Muscle of leg (tissue), 11 donors: ENCODE measurements around the gene C8A. TPM values are rescaled to one million over a fixed set of nuclear protein-coding genes. Genes with fewer than 3 reads are reported as not detected.
A peak's percentile ranks its signal among the peaks of the same experiment; 100 is the strongest.

Experiments
- DNase-seq: peaks from one replicate; pipeline ENCODE4 v3.0.0; 2013
- H3K27ac ChIP-seq: one replicate; pipeline ENCODE4 v1.5.1; 2013; ENCODE audit warnings: mild to moderate bottlenecking, low read length, control low read depth
- H3K27me3 ChIP-seq: one replicate; pipeline ENCODE4 v1.6.1; 2013; ENCODE audit warnings: low read length; ENCODE audit not compliant: control insufficient read depth, insufficient read depth
- H3K36me3 ChIP-seq: one replicate; pipeline ENCODE4 v1.6.1; 2013; ENCODE audit warnings: low read length; ENCODE audit not compliant: control insufficient read depth, insufficient read depth
- H3K4me1 ChIP-seq: one replicate; pipeline ENCODE4 v1.6.1; 2013; ENCODE audit warnings: low read length; ENCODE audit not compliant: control insufficient read depth, insufficient read depth
- H3K4me3 ChIP-seq: one replicate; pipeline ENCODE4 v1.5.1; 2013; ENCODE audit warnings: low read length, control low read depth
- H3K9me3 ChIP-seq: replicated peaks from 2 replicates; pipeline ENCODE4 v1.6.1; 2013; ENCODE audit warnings: low read depth, low read length; ENCODE audit not compliant: control insufficient read depth
- WGBS: methylation state at CpG from one replicate; pipeline ENCODE4 v1.1.5; 2013; ENCODE audit warnings: missing lambda C conversion rate; ENCODE audit not compliant: insufficient coverage; 5-methylcytosine and 5-hydroxymethylcytosine counted together
- polyA plus RNA-seq, 8 donors: library from polyadenylated mRNA; unstranded; fragments of 120-200 nt; gene quantifications; one replicate each; pipeline versions ENCODE4 v1.2.1 to v1.2.3, GENCODE V29; 2013; ENCODE audit warnings: inconsistent platforms in 1 of 8, low replicate concordance in 1 of 8; ENCODE audit not compliant: insufficient read length in 8 of 8, insufficient read depth in 1 of 8
- total RNA-seq: library from RNA; stranded (reverse); fragments of 120-200 nt; gene quantifications from one replicate; pipeline ENCODE4 v1.2.4, GENCODE V29; 2013

C8A gene
- total and polyA plus RNA-seq, 9 donors: 0.33 TPM; not detected in 8

- H3K4me3 ChIP-seq: no peak overlapping the region
- no peaks in the 10 kb centered on the region for H3K27me3 ChIP-seq
- H3K4me1 ChIP-seq: no peaks in the 10 kb centered on the region
- H3K27ac ChIP-seq: no peak overlapping the region
- no peaks in the 10 kb centered on the region for H3K9me3 ChIP-seq
- 17% methylated on average over 1 of the region's 2 CpGs for WGBS
- DNase-seq: no peak
- H3K36me3 ChIP-seq: no peaks in the 10 kb centered on the region
Observed at GRCh38 chr1:56904663-56905397, 50.2 kb downstream of the C8A start.

DNA sequence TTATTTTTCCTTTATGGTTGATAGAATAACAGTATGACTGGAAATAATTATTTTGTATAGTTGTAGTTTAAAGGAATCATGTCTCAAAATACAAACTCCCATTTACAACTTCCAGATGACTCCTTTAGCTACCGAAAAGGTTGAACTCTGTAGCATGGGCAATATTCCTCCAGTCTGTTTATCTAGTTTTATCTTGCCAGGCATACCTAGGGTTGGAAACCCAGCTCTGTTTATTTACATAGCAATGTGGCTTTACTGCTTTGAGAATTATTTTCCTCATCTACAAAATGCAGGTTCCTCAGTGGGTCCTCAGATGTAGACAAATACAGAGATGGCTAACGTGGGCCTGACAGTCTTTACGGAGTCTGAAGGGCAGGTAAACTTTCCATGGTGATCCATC is 51.1 kb downstream of the C8A start:
- Histone ChIP-seq H3K4me3 (no peak overlapping the region), H3K27me3 (no peaks in the 10 kb centered on the region), H3K4me1 (no peaks in the 10 kb centered on the region), H3K27ac (no peak overlapping the region), H3K36me3 (no peaks in the 10 kb centered on the region), H3K9me3 (no peaks in the 10 kb centered on the region)
- 100% methylated on average over 2 of the region's 3 CpGs for WGBS
- DNase-seq: no peak

DNA sequence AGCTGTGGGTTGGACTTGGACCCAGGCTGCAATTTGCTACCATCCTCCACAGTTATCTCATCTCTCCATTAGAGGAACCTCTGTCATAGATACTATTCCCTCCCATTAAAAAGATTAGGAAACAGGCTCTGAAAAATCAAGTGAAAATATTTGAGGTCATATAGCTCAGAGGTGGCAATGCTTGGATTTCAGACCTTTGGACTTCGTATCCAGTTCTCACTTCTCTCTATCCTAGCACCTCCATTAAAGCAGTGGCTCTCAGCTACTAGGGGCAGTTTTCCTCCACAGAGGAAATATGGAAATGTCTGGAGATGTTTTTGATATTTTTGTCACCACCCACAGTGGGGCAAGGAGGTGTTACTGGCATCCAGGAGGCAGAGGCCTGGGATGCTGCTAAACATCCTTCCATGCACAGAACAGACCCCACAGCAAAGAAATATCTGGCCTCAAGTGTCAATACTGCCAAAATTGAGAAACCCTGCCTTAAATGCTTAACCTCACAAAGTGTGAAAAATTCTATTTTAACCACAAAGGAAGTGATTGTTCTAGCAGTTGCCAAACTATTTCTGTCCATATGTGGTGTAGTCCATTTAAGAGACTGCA is 54.1 kb downstream of the C8A start:
- no peaks in the 10 kb centered on the region for H3K4me1 ChIP-seq
- WGBS: no CpG with 5 or more reads among the region's 1 CpG
- no peaks in the 10 kb centered on the region for H3K36me3 ChIP-seq
- DNase-seq: no peak
- peaks cover under 1% of the 10 kb centered on the region for H3K27me3 ChIP-seq
- no peak overlapping the region for H3K4me3 ChIP-seq
- no peaks in the 10 kb centered on the region for H3K9me3 ChIP-seq
- H3K27ac ChIP-seq: no peak overlapping the region

GRCh38 chr1:56910441-56910985 is 55.9 kb downstream of the C8A start:
- no peak for DNase-seq
- Histone ChIP-seq H3K4me3 (no peak overlapping the region), H3K36me3 (no peaks in the 10 kb centered on the region), H3K4me1 (no peaks in the 10 kb centered on the region), H3K27me3 (peaks cover 2% of the 10 kb centered on the region), H3K9me3 (no peaks in the 10 kb centered on the region), H3K27ac (no peak overlapping the region)
- 82% methylated on average over 4 of the region's 4 CpGs for WGBS

DNA sequence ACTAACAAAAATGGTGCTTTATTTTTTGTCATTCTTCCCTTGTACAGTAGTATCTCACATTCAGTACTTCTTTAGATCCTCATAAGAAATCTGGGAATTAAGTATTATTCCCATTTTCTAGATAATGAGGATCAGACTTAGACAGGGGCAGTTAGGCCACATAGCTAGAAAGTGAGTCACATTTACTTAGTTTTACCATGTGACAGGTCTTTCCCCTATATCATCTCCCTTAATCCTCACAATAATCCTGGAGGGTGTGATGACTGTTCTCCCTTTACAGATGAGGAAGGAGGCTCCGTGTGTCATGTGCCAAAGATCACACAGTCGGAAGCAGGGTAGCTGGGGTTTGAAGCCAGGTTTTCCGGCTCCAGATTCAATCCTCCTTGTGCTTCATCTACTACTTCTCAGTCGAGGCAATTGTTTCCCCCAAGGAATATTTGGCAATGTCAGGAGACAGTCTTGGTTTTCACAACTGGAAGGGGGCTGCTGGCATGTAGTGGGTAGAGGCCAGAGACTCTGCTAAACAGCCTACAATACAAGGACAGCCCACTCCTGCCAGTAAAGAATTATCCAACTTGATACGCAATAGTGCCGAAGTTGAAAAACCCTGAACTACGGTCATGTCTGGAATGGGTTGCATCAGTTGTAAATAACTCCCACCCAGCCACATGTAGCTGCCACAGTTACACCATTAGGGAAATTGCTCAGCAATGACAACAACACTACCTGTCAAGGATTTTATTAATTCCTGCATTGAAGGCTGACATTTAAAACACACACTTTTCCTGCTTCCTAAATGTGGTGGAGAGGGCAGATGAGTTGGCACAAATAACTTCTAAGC is 56.7 kb downstream of the C8A start:
- no peaks in the 10 kb centered on the region for H3K9me3 ChIP-seq
- no peaks in the 10 kb centered on the region for H3K4me1 ChIP-seq
- H3K4me3 ChIP-seq: no peak overlapping the region
- no peaks in the 10 kb centered on the region for H3K36me3 ChIP-seq
- WGBS: 57% methylated on average over 1 of the region's 7 CpGs
- H3K27me3 ChIP-seq: peaks cover 2% of the 10 kb centered on the region
- no peak overlapping the region for H3K27ac ChIP-seq
- DNase-seq: no peak

DNA sequence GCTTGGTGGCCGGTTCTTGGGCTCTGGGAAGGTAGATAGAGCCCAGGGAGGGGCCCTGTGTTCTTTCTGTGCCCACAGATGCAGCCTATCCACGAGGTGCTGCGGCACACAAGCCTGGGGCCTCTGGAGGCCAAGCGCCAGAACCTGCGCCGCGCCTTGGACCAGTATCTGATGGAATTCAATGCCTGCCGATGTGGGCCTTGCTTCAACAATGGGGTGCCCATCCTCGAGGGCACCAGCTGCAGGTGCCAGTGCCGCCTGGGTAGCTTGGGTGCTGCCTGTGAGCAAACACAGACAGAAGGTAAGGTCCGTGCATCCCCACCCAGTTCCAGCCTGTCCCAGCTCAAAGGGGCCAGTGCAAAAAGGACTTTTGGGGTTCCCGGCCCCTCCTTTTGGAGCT is 57.7 kb downstream of the C8A start:
- no peak for DNase-seq
- no peak overlapping the region for H3K4me3 ChIP-seq
- peaks cover 4% of the 10 kb centered on the region for H3K27me3 ChIP-seq
- WGBS: 86% methylated on average over 12 of the region's 12 CpGs
- H3K27ac ChIP-seq: no peak overlapping the region
- no peaks in the 10 kb centered on the region for H3K36me3 ChIP-seq
- peaks cover 4% of the 10 kb centered on the region for H3K4me1 ChIP-seq
- no peaks in the 10 kb centered on the region for H3K9me3 ChIP-seq

- H3K9me3 ChIP-seq: no peaks in the 10 kb centered on the region
- 49% methylated on average over 4 of the region's 4 CpGs for WGBS
Observed at GRCh38 chr1:56915960-56916359, 61.4 kb downstream of the C8A start.

DNA sequence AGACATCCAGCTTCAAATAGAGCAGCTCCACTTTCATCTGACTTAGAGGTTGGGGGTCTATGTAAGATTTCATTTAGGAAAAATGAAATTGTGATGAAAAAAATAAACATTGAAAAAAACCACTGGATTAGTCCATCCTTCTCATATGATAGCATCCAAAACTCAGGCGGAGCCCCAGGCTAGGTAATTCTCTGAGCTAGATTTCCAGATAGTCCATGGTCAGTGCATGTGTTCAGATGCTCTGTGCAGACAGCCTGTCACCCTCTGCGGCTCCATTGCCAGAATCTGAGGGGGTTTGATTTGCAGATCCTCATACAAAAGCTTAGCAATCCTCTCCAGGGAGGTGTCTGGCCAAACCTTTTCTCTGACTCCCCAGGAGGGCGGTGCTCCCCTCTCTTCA is 62.0 kb downstream of the C8A start:
- 75% methylated on average over 3 of the region's 3 CpGs for WGBS
- no peaks in the 10 kb centered on the region for H3K36me3 ChIP-seq

More at GRCh38 chr1:56915960-56916359, 61.4 kb downstream of the C8A start:
- Histone ChIP-seq H3K27ac (no peak overlapping the region), H3K36me3 (no peaks in the 10 kb centered on the region), H3K4me1 (peaks cover 8% of the 10 kb centered on the region), H3K4me3 (no peak overlapping the region), H3K27me3 (peaks cover 4% of the 10 kb centered on the region)
- no peak for DNase-seq

DNA sequence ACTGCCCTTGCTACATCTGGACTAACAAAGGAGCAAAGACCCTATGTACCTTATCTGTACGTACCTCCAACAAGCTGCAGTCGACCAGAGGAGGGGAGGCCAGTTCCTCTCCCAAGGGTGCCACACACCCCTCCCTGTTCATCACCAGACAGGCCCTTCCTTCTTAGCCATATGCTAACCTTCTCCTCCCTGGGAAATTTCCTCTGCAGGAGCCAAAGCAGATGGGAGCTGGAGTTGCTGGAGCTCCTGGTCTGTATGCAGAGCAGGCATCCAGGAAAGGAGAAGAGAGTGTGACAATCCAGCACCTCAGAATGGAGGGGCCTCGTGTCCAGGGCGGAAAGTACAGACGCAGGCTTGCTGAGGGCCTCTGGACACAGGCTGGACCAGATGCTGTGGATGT is 62.8 kb downstream of the C8A start:
- Histone ChIP-seq H3K36me3 (no peaks in the 10 kb centered on the region), H3K9me3 (no peaks in the 10 kb centered on the region), H3K4me1 (peaks cover 12% of the 10 kb centered on the region), H3K27me3 (peaks cover 4% of the 10 kb centered on the region), H3K4me3 (no peak overlapping the region), H3K27ac (no peak overlapping the region)
- DNase-seq: peak; percentile 40
- 48% methylated on average over 5 of the region's 5 CpGs for WGBS

More for the DNA sequence above, 62.0 kb downstream of the C8A start:
- peaks cover 4% of the 10 kb centered on the region for H3K27me3 ChIP-seq
- H3K4me3 ChIP-seq: no peak overlapping the region
- DNase-seq: no peak
- peaks cover 12% of the 10 kb centered on the region for H3K4me1 ChIP-seq
- H3K27ac ChIP-seq: no peak overlapping the region
- no peaks in the 10 kb centered on the region for H3K9me3 ChIP-seq

DNA sequence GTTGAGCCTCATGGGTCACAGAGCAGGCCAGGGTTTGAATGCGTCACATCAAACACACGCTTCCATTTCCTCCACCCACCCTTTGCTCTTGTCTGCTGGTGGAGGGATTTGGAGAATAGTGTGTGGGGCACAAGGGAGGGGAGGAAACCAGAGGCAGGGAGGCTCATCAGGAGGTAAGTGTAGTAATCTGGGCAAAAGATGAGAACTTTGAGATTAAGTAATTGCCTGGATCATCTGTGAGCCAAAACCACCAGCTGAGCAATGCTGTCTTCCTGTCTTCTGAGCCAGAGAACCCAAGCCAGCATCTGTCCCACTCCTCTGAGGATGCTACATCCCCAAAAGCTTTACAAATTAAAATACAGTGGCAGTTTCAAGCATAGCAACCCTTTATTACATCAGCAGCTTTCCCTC is 66.0 kb downstream of the C8A start:
- Histone ChIP-seq H3K27ac (no peak overlapping the region), H3K4me1 (peaks cover 12% of the 10 kb centered on the region), H3K27me3 (peaks cover 3% of the 10 kb centered on the region), H3K4me3 (no peak overlapping the region), H3K9me3 (no peaks in the 10 kb centered on the region), H3K36me3 (no peaks in the 10 kb centered on the region)
- WGBS: no CpG with 5 or more reads among the region's 2 CpGs
- DNase-seq: peak; percentile 22
